A549 treated with RU486 at 1 μM for 4 hours (cell line): ENCODE data around the gene FAM200B. TPM values are rescaled to one million over a fixed set of nuclear protein-coding genes. Genes with fewer than 3 reads are reported as not detected.

ENCODE experiments used
- total RNA-seq: library from RNA; stranded (reverse); fragments of 200-300 nt; extraction: Qiagen RNA extraction; gene quantifications from 5 replicates; pipeline ENCODE4 v1.2.3, GENCODE V29; 2022; ENCODE audit warnings: low read depth

The FAM200B gene
- 23.3 to 34.9 TPM (median 31.6 TPM) in 5 replicates for total RNA-seq

DNA sequence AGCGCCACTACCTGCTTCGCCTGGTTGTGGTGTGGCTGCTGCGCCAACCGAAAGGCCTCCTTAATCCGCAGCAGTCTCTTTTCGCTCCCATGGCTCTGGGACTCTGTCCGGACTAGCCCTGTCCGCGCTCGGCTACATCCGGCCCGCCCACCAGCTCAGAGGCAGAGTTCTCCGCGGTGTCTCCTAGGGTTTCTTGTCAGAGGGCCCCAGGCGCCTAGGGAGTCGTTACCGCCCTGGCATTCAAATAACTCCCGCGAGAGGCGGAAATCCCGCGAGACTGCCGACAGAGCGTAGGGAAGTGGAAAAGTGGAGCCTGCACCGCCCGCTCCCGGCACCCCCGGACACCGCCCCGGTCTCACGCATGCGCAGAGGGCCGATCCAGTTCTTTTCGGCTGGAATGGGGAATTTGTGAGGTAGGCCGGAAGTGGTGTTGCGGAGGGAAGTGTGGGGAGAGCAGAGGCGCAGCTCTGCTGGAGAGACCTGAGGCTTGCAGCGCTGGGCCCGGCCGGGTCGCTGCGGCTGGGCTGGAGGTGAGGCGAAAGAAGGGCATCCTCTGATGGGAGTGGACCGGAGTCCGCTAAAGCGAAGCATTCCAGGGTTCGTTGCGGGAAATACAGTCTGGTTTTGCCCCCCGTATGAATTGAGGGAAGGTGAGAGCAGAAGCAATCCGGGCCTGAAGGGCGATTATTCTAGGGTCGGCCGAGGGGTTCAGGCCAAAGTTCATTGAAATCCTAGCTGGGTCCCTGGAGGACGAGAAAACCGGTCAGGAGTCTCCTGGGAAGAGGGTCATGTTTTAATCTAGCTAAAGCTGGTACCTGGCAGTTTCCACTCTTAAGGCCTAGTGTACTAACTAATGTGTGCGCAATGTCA, at the start of gene FAM200B:
Gene FAM200B, plus strand, starts transcription at position 456 of the 870 bp plus-strand sequence. CDS start 5,151 bp downstream, outside the sequence.

DNA sequence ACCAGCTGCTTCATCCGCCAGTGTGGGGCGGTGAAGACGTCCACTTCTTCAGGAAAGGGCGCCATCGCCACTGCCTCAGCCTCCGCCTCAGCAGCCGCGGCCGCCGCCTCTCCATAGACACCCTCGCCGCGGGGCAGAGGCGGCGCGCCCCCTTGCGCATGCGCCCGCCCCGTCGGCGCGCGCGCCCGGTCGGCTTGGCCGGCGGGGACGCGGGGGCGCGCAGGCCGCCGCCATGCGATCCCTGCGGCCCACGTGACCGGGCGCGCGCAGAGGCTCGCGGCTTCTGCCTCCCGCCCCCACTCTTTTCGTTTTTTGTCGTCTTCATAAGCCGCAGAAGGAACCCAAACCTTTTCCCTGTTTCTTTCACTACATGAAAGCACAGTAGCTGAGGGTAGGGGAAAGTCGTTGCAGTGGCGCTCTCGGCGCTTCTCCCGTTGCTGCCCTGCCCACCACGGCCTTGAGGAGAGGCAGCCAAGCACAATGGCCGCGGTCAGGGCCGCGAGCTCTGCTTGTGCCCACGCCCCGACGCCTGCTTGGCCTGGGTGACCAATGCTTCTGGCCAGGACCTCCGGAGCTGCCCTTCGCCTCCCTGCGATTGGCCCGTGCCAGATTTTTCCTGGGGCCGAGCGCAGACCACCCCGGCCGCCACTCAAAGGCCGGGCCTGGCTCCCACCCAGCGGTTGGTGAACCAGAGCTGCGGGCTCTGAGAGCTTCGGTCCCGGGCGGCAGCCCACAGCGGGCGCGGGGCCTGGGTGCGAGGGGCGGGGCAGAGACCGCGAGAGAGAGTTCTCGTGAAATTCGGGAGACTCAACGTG, 26.2 kb upstream of the FAM200B start, which contains the start of gene FBXL5:
Gene FBXL5, minus strand, starts transcription at position 135 of the 815 bp plus-strand sequence. Its CDS starts 70 bp downstream, at position 65.

GRCh38 chr4:15702941-15703403, 21.3 kb downstream of the FAM200B start, which contains the start of gene BST1:
BST1 (plus strand) TSS chr4:15703065; CDS start chr4:15703145, 80 bp downstream.

Other genes with a start within 250 kb of the FAM200B start
- gene CC2D2A, start 211.9 kb upstream of the FAM200B start, total RNA-seq: 11.8 to 20.0 TPM (median 12.6 TPM) in 5 replicates
- gene FBXL5, start 26.5 kb upstream of the FAM200B start, total RNA-seq: 22.8 to 34.6 TPM (median 32.2 TPM) in 5 replicates
- gene BST1, start 21.2 kb downstream of the FAM200B start, total RNA-seq: 17.1 to 22.2 TPM (median 19.1 TPM) in 5 replicates
- 7.6 to 14.1 TPM (median 10.1 TPM) in 5 replicates for gene CD38, start 96.5 kb downstream of the FAM200B start, total RNA-seq